HepG2 (cell line): ENCODE data around the gene CC2D1B. TPM values are rescaled to one million over a fixed set of nuclear protein-coding genes. Genes with fewer than 3 reads are reported as not detected.
A peak's percentile ranks its signal among the peaks of the same experiment; 100 is the strongest.

ENCODE experiments used
- ATAC-seq: fragments of 200-7000 bp; cut with Tn5 transposase; 3 replicates; pipeline ENCODE4 v1.9.1; 2020; ENCODE audit warnings: mild to moderate bottlenecking, moderate library complexity
- BruUV-seq: library from RNA; stranded (reverse); fragments of 400-500 nt; replicated peaks from 2 replicates; lab custom pipeline; 2021; lab: Mats Ljungman, UMichigan
- CTCF ChIA-PET: fragments of 300-600 bp; formaldehyde crosslinking; extraction: SDS; loops from one replicate; lab custom pipeline; 2021; ENCODE audit warnings: low total read pairs, inconsistent platforms, low intra/inter-chr PET ratio; lab: Yijun Ruan, JAX
- POLR2A ChIA-PET: fragments of 350-600 bp; sonication (Branson Sonifier 250); formaldehyde crosslinking; loops from one replicate; lab custom pipeline; 2020; ENCODE audit warnings: antibody characterized with exemption, inconsistent platforms; lab: Yijun Ruan, JAX
- DNase-seq: peaks from one replicate; pipeline ENCODE4 v3.0.0-alpha.2; 2015; ENCODE audit warnings: low spot score
- FAIRE-seq: peaks from 3 replicates; lab custom pipeline; 2011; peaks lifted over from hg19 to GRCh38; lab: Jason Lieb, UNC
- H2AFZ ChIP-seq: one replicate; pipeline ENCODE4 v1.6.1; 2011; ENCODE audit warnings: low read length, inconsistent platforms
- H3K27ac ChIP-seq: fragments of 300-600 bp; 3 replicates; pipeline ENCODE4 v1.8.0; 2011; ENCODE audit warnings: mixed run types, mild to moderate bottlenecking, mixed read lengths, low read length, inconsistent platforms; ENCODE audit not compliant: insufficient read depth; ENCODE audit errors: extremely low read length
- H3K27me3 ChIP-seq, 2 experiments: fragments of 200-600 bp in 1 of 2; 2 replicates in 1 of 2; 3 replicates in 1 of 2; pipeline versions ENCODE4 v1.6.0 to v1.8.0; 2011; ENCODE audit warnings: low read length in 2 of 2, mild to moderate bottlenecking in 2 of 2, moderate library complexity in 2 of 2, inconsistent platforms in 1 of 2; ENCODE audit not compliant: insufficient read depth in 2 of 2, control insufficient read depth in 1 of 2
- H3K36me3 ChIP-seq, 2 experiments: fragments of 200-600 bp in 1 of 2; replicated peaks in 1 of 2; 2 replicates in 1 of 2; 3 replicates in 1 of 2; pipeline versions ENCODE4 v1.5.1 to v1.8.0; 2011; ENCODE audit warnings: low read length in 2 of 2, inconsistent platforms in 1 of 2; ENCODE audit not compliant: insufficient read depth in 2 of 2, control insufficient read depth in 1 of 2
- H3K4me1 ChIP-seq: 2 replicates; pipeline ENCODE4 v1.5.1; 2012; ENCODE audit warnings: low read length, inconsistent platforms; ENCODE audit not compliant: insufficient read depth
- H3K4me2 ChIP-seq: 2 replicates; pipeline ENCODE4 v1.6.0; 2011; ENCODE audit warnings: low read depth, low read length, inconsistent platforms
- H3K4me3 ChIP-seq, 3 experiments: fragments of 200-600 bp in 1 of 3; sonication (generic), shearing (Covaris generic) in 1 of 3; replicated peaks in 1 of 3; 2 replicates each; pipeline ENCODE4 v1.5.1; 2011 to 2016; ENCODE audit warnings: low read length in 3 of 3, inconsistent platforms in 2 of 3, low read depth in 2 of 3, mild to moderate bottlenecking in 2 of 3, control low read depth in 1 of 3, mixed read lengths in 1 of 3; ENCODE audit not compliant: insufficient read depth in 1 of 3
- H3K79me2 ChIP-seq: one replicate; pipeline ENCODE4 v1.6.1; 2011; ENCODE audit warnings: low read length, inconsistent platforms; ENCODE audit not compliant: insufficient read depth
- H3K9ac ChIP-seq: 2 replicates; pipeline ENCODE4 v1.6.0; 2011; ENCODE audit warnings: mild to moderate bottlenecking, low read depth, low read length, inconsistent platforms; ENCODE audit not compliant: insufficient read depth
- H3K9me3 ChIP-seq: 2 replicates; pipeline ENCODE4 v1.5.1; 2012; ENCODE audit warnings: mild to moderate bottlenecking, low read length
- H4K20me1 ChIP-seq: 2 replicates; pipeline ENCODE4 v1.6.0; 2011; ENCODE audit warnings: inconsistent platforms, mild to moderate bottlenecking, low read length, moderate library complexity; ENCODE audit not compliant: insufficient read depth
- AGO2 ChIP-seq: fragments of 200-400 bp; formaldehyde crosslinking; optimal IDR thresholded peaks from 2 replicates; pipeline ENCODE3; 2017; ENCODE audit warnings: mild to moderate bottlenecking, low read depth, low read length, moderate library complexity
- HNF4A ChIP-seq: sonication (generic); formaldehyde crosslinking; IDR thresholded peaks from 2 replicates; pipeline ENCODE4 v1.4.0; 2020; ENCODE audit warnings: missing genetic modification reagents
- LCORL ChIP-seq, 2 experiments: fragments of 450-650 bp in 1 of 2; sonication (generic) in 1 of 2; formaldehyde crosslinking in 1 of 2; IDR thresholded peaks; 2 replicates each; pipeline versions ENCODE4 v1.5.0 to v1.6.1; 2017 to 2020; ENCODE audit warnings: antibody characterized with exemption in 1 of 2, missing genetic modification reagents in 1 of 2
- MTA1 ChIP-seq: sonication (generic); formaldehyde crosslinking; IDR thresholded peaks from 2 replicates; pipeline ENCODE4 v1.4.0; 2020; ENCODE audit warnings: missing genetic modification reagents, mild to moderate bottlenecking, borderline replicate concordance
- MXD4 ChIP-seq: IDR thresholded peaks from 2 replicates; pipeline ENCODE4 v1.6.1; 2016; ENCODE audit warnings: mild to moderate bottlenecking, missing biosample characterization, missing genetic modification reagents
- NCOA1 ChIP-seq: sonication (generic); formaldehyde crosslinking; IDR thresholded peaks from 2 replicates; pipeline ENCODE4 v1.9.0; 2021; ENCODE audit warnings: missing genetic modification reagents
- SALL1 ChIP-seq: sonication (generic); formaldehyde crosslinking; IDR thresholded peaks from 2 replicates; pipeline ENCODE4 v1.8.0; 2022; ENCODE audit warnings: mild to moderate bottlenecking, missing genetic modification reagents
- TEAD3 ChIP-seq: optimal IDR thresholded peaks from 2 replicates; pipeline ENCODE3; 2016; ENCODE audit warnings: borderline replicate concordance
- WGBS: methylation state at CpG from one replicate; pipeline ENCODE4 v1.1.6; 2017; ENCODE audit warnings: low lambda C conversion rate; 5-methylcytosine and 5-hydroxymethylcytosine counted together
- in situ Hi-C: cut with HindIII; loops from 2 replicates; pipeline ENCODE4 v1.10.0; 2017; ENCODE audit warnings: low pct_unique_long_range_greater_than_20kb; ENCODE audit not compliant: extremely low pct_ligation_motif_present
- intact Hi-C: fragments of 100-400 bp; cut with micrococcal nuclease; formaldehyde crosslinking; loops from one replicate; pipeline ENCODE4 v1.10.0; 2022; ENCODE audit not compliant: unreplicated experiment
- polyA plus RNA-seq, 8 experiments: library from polyadenylated mRNA; depleted of rRNA in 3 of 8; stranded (reverse) in 7 of 8; unstranded in 1 of 8; fragments of >200 nt; fragmentation: Illumina TruSeq in 4 of 8; extraction: Trizol in 4 of 8; gene quantifications; 2 replicates each; pipeline versions ENCODE4 v1.2.1 to v1.2.3, GENCODE V29; 2011 to 2016; ENCODE audit warnings: low read depth in 4 of 8, missing spikeins in 1 of 8, mixed read lengths in 1 of 8; ENCODE audit not compliant: insufficient read depth in 1 of 8
- total RNA-seq, 5 experiments: library from RNA; depleted of rRNA; stranded (reverse); fragments of >200 nt; fragmentation: Illumina TruSeq; extraction: Trizol; gene quantifications; 2 replicates each; pipeline ENCODE4 v1.2.3, GENCODE V29; 2016; ENCODE audit warnings: low read depth in 1 of 5
- TF ChIP-seq, protein P1 (sequence below): sonication (generic); IDR thresholded peaks from 2 replicates; pipeline ENCODE4 v1.6.1; 2016; ENCODE audit warnings: low read depth, borderline replicate concordance
- TF ChIP-seq, protein P2 (sequence below): sonication (generic); formaldehyde crosslinking; conservative IDR thresholded peaks from 2 replicates; pipeline ENCODE4 v1.4.0; 2020; ENCODE audit warnings: mild to moderate bottlenecking, missing genetic modification reagents, moderate library complexity

The CC2D1B gene
- total and polyA plus RNA-seq, 2 of the 13 experiments (the other 11 are each of a cell fraction or from before 2014, with no cell fraction given): 7.2 to 19.2 TPM

DNA sequence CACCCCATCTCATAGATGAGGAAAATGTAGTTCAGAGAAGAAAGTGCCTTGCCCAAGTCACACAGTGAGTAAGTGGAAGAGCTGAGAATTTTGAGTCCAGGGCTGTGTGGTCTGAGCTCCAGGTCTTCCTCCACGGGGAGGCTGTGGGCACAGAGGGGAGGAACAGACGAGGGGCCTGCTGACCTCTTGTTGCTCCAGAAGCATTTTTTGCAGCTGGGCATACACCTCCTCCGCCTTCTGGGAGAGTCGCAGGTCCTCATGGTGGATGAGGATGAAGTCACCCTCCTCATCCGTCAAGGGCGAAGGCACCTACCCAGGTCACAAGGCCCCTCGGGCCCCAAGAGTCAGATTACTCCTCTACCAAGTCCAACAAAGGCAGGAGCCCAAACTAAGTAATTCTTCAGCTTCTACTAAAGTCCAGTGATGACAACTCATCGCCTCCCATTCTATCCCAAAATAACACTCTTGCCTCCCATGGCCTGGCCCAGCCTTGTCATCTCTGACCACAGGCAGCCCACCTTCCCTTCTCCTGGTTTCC, 9.1 kb downstream of the CC2D1B start:
- H4K20me1 ChIP-seq: no peaks in the 10 kb centered on the region
- FAIRE-seq (no peak), ATAC-seq (no peak), DNase-seq (no peak)
- peaks cover 63 to 92% of the 10 kb centered on the region in 2 experiments for H3K36me3 ChIP-seq
- in situ Hi-C loops: no loop called here
- intact Hi-C loops: no loop called here
- no peaks in the 10 kb centered on the region for H3K4me1 ChIP-seq
- no peaks in the 10 kb centered on the region for H3K27me3 ChIP-seq
- no peaks in the 10 kb centered on the region for H3K9me3 ChIP-seq
- CTCF ChIA-PET: no interaction called here
- H3K9ac ChIP-seq: no peak overlapping the region
- H3K4me3 ChIP-seq: no peak overlapping the region
- 98% methylated on average over 8 of the region's 8 CpGs for WGBS
- H3K27ac ChIP-seq: no peak overlapping the region
- no peak overlapping the region for H3K4me2 ChIP-seq
- TF ChIP-seq MXD4: no peak
- no peak for TF ChIP-seq HNF4A (CRISPR knock-in tag)
- H3K79me2 ChIP-seq: no peaks in the 10 kb centered on the region
- no TSS peak for BruUV-seq
- POLR2A ChIA-PET: no interaction called here
- H2AFZ ChIP-seq: no peak overlapping the region

DNA sequence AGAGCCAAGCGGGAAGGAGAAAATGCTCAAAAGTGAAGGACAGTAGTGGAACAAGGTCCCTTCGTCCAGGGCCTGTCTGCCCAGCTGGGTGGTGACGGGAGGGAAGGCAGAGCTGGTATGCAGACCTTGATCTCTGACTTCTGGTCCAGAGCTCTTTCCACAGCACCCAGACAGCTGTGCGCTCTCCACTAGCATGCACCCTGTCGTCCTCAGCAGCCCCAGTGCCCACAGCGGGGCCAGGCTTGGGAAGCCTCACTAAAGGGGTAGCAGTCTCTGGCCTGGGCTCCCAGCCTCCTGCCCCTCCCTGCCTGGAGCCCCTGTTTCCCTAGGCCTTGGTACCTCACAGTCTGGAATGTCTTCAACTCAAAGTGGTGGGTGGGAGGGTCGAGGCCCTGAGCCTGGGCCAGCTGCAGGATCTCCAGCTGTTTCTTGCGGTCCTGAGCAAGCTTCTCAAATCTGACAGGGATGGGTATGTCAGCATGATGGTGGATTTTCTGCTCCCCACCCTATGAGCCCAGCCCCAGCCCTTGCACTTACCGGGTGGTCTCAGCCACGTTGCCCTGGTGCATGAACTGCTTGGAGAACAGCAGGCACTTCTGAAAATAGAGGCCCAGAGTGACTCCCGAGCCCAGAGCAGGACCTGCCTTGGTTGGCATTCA, 10.0 kb downstream of the CC2D1B start:
- peak overlapping the region; percentile 17 for H3K27ac ChIP-seq
- H3K4me2 ChIP-seq: no peak overlapping the region
- WGBS: 93% methylated on average over 7 of the region's 11 CpGs
- no peaks in the 10 kb centered on the region for H3K9me3 ChIP-seq
- FAIRE-seq (no peak), DNase-seq (no peak), ATAC-seq (peak; percentile 55)
- ChIA-PET POLR2A (no interaction called here), CTCF (no interaction called here)
- no peak overlapping the region for H2AFZ ChIP-seq
- intact Hi-C loops: no loop called here
- no peaks in the 10 kb centered on the region for H3K27me3 ChIP-seq
- no peak overlapping the region for H3K9ac ChIP-seq
- H4K20me1 ChIP-seq: no peaks in the 10 kb centered on the region
- H3K4me3 ChIP-seq: no peak overlapping the region
- BruUV-seq: no TSS peak
- H3K79me2 ChIP-seq: no peaks in the 10 kb centered on the region
- H3K36me3 ChIP-seq: peaks cover 58 to 83% of the 10 kb centered on the region in 2 experiments
- in situ Hi-C loops: no loop called here
- peaks cover 3% of the 10 kb centered on the region for H3K4me1 ChIP-seq
- TF ChIP-seq, protein P1, sequence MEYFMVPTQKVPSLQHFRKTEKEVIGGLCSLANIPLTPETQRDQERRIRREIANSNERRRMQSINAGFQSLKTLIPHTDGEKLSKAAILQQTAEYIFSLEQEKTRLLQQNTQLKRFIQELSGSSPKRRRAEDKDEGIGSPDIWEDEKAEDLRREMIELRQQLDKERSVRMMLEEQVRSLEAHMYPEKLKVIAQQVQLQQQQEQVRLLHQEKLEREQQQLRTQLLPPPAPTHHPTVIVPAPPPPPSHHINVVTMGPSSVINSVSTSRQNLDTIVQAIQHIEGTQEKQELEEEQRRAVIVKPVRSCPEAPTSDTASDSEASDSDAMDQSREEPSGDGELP: peak; percentile 56
- TF ChIP-seq, protein P2, sequence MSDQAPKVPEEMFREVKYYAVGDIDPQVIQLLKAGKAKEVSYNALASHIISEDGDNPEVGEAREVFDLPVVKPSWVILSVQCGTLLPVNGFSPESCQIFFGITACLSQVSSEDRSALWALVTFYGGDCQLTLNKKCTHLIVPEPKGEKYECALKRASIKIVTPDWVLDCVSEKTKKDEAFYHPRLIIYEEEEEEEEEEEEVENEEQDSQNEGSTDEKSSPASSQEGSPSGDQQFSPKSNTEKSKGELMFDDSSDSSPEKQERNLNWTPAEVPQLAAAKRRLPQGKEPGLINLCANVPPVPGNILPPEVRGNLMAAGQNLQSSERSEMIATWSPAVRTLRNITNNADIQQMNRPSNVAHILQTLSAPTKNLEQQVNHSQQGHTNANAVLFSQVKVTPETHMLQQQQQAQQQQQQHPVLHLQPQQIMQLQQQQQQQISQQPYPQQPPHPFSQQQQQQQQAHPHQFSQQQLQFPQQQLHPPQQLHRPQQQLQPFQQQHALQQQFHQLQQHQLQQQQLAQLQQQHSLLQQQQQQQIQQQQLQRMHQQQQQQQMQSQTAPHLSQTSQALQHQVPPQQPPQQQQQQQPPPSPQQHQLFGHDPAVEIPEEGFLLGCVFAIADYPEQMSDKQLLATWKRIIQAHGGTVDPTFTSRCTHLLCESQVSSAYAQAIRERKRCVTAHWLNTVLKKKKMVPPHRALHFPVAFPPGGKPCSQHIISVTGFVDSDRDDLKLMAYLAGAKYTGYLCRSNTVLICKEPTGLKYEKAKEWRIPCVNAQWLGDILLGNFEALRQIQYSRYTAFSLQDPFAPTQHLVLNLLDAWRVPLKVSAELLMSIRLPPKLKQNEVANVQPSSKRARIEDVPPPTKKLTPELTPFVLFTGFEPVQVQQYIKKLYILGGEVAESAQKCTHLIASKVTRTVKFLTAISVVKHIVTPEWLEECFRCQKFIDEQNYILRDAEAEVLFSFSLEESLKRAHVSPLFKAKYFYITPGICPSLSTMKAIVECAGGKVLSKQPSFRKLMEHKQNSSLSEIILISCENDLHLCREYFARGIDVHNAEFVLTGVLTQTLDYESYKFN (CRISPR knock-in tag): 0 out of 2 replicates have a peak, but pooled peaks have one; percentile 25
- TF ChIP-seq MTA1: 0 out of 2 replicates have a peak, but pooled peaks have one; percentile 21
- TF ChIP-seq SALL1 (CRISPR knock-in tag): peak; percentile 23
- TF ChIP-seq AGO2: peak; percentile 56
- TF ChIP-seq TEAD3: peak; percentile 69
- no peak for TF ChIP-seq NCOA1 (CRISPR knock-in tag)
- TF ChIP-seq LCORL (IDR thresholded peaks at IDR 0.05): no peak
- TF ChIP-seq LCORL (CRISPR knock-in tag; IDR thresholded peaks at IDR 0.05): 0 out of 2 replicates have a peak, but pooled peaks have one; percentile 39
